GM12878 (cell line): Measurements from ENCODE around the gene PANK1. TPM values are rescaled to one million over a fixed set of nuclear protein-coding genes. Genes with fewer than 3 reads are reported as not detected.

Experiments used
- ATAC-seq: fragments of 200-7000 bp; cut with Tn5 transposase; 3 replicates; pipeline ENCODE4 v1.9.1; 2020; ENCODE audit warnings: mild to moderate bottlenecking, moderate library complexity
- BruUV-seq: library from RNA; stranded (reverse); fragments of 400-500 nt; replicated peaks from 2 replicates; lab custom pipeline; 2021; lab: Mats Ljungman, UMichigan
- CTCF ChIA-PET: fragments of 300-600 bp; sonication (Branson Sonifier 250); formaldehyde crosslinking; extraction: SDS; loops from one replicate; lab custom pipeline; 2021; ENCODE audit warnings: inconsistent platforms; lab: Yijun Ruan, JAX
- POLR2A ChIA-PET: fragments of 350-600 bp; formaldehyde crosslinking; extraction: SDS; loops from one replicate; lab custom pipeline; 2021; ENCODE audit warnings: inconsistent platforms; lab: Charles Lee
- RAD21 ChIA-PET: fragments of 300-600 bp; sonication (Branson Sonifier 250); formaldehyde crosslinking; loops from one replicate; lab custom pipeline; 2023; ENCODE audit warnings: antibody characterized with exemption; ENCODE audit not compliant: unreplicated experiment; lab: Charles Lee
- SMC1A ChIA-PET: fragments of 300-600 bp; sonication (Branson Sonifier 250); formaldehyde crosslinking; loops from one replicate; lab custom pipeline; 2023; ENCODE audit not compliant: unreplicated experiment, uncharacterized antibody; lab: Charles Lee
- DNase-seq: peaks from one replicate; pipeline ENCODE4 v3.0.0-alpha.2; 2011; ENCODE audit warnings: low read depth, low spot score
- FAIRE-seq: peaks from 3 replicates; lab custom pipeline; 2011; peaks lifted over from hg19 to GRCh38; lab: Jason Lieb, UNC
- H2AFZ ChIP-seq: 2 replicates; pipeline ENCODE4 v1.6.0; 2011; ENCODE audit warnings: low read depth, low read length, control low read depth; ENCODE audit not compliant: control insufficient read depth
- H3K27ac ChIP-seq: 2 replicates; pipeline ENCODE4 v1.5.1; 2011; ENCODE audit warnings: control low read depth; ENCODE audit not compliant: control insufficient read depth, insufficient read depth
- H3K27me3 ChIP-seq, 2 experiments: replicated peaks in 1 of 2; 2 replicates each; pipeline versions ENCODE4 v1.6.0 to v1.6.1; 2011; ENCODE audit warnings: low read length in 1 of 2; ENCODE audit not compliant: control insufficient read depth in 2 of 2, insufficient read depth in 2 of 2
- H3K36me3 ChIP-seq, 2 experiments: 2 replicates each; pipeline ENCODE4 v1.5.1; 2011; ENCODE audit warnings: low read length in 1 of 2; ENCODE audit not compliant: control insufficient read depth in 2 of 2, insufficient read depth in 2 of 2
- H3K4me1 ChIP-seq: 2 replicates; pipeline ENCODE4 v1.6.1; 2011; ENCODE audit warnings: mild to moderate bottlenecking, low read length, moderate library complexity, mixed read lengths; ENCODE audit not compliant: control insufficient read depth, insufficient read depth
- H3K4me2 ChIP-seq: 2 replicates; pipeline ENCODE4 v1.6.0; 2011; ENCODE audit warnings: control low read depth; ENCODE audit not compliant: control insufficient read depth, insufficient read depth
- H3K4me3 ChIP-seq: fragments of 200-600 bp; sonication (generic); 2 replicates; pipeline ENCODE4 v1.5.1; 2016
- H3K79me2 ChIP-seq: 2 replicates; pipeline ENCODE4 v1.6.0; 2011; ENCODE audit warnings: low read length; ENCODE audit not compliant: control insufficient read depth, insufficient read depth
- H3K9ac ChIP-seq: 2 replicates; pipeline ENCODE4 v1.8.0; 2011; ENCODE audit warnings: low read length, control low read depth, mixed read lengths; ENCODE audit not compliant: control insufficient read depth, insufficient read depth
- H3K9me3 ChIP-seq: replicated peaks from 3 replicates; pipeline ENCODE4 v1.5.1; 2011; ENCODE audit warnings: mild to moderate bottlenecking, low read length; ENCODE audit not compliant: control insufficient read depth, insufficient read depth
- H4K20me1 ChIP-seq: 2 replicates; pipeline ENCODE4 v1.6.0; 2011; ENCODE audit not compliant: control insufficient read depth, insufficient read depth
- CEBPB ChIP-seq, 2 experiments: fragments of 150-350 bp in 1 of 2; IDR thresholded peaks; 2 replicates each; pipeline ENCODE4 v1.6.1; 2012 to 2014; ENCODE audit warnings: low read depth in 2 of 2, low read length in 2 of 2, borderline replicate concordance in 1 of 2, inconsistent platforms in 1 of 2
- HDAC6 ChIP-seq: fragments of 200-600 bp; sonication (generic); IDR thresholded peaks from one replicate; pipeline ENCODE4 v1.8.0; 2017; ENCODE audit warnings: antibody characterized with exemption; ENCODE audit not compliant: unreplicated experiment
- IKZF2 ChIP-seq, 2 experiments: fragments of 450-650 bp; IDR thresholded peaks; 2 replicates each; pipeline ENCODE4 v1.6.1; 2017; ENCODE audit warnings: mild to moderate bottlenecking in 2 of 2, moderate library complexity in 2 of 2
- KDM1A ChIP-seq: fragments of 200-600 bp; sonication (generic); IDR thresholded peaks from 2 replicates; pipeline ENCODE4 v1.6.1; 2016; ENCODE audit warnings: borderline replicate concordance
- RELA ChIP-seq: fragments of 450-650 bp; IDR thresholded peaks from 2 replicates; pipeline ENCODE4 v1.8.0; 2014; ENCODE audit warnings: borderline replicate concordance; ENCODE audit not compliant: partially characterized antibody
- RUNX3 ChIP-seq: IDR thresholded peaks from 2 replicates; pipeline ENCODE4 v1.6.1; 2012; ENCODE audit warnings: low read length, inconsistent platforms
- SIX5 ChIP-seq: IDR thresholded peaks from 2 replicates; pipeline ENCODE4 v1.6.1; 2011; ENCODE audit warnings: mild to moderate bottlenecking, low read depth, low read length, moderate library complexity; ENCODE audit not compliant: severe bottlenecking
- TAF1 ChIP-seq: IDR thresholded peaks from 2 replicates; pipeline ENCODE4 v1.6.1; 2011; ENCODE audit warnings: mild to moderate bottlenecking, low read depth, low read length, borderline replicate concordance
- ZNF384 ChIP-seq: IDR thresholded peaks from 2 replicates; pipeline ENCODE4 v1.6.1; 2012; ENCODE audit warnings: low read depth, mild to moderate bottlenecking, low read length, improper control_type of control experiment, borderline replicate concordance
- WGBS: methylation state at CpG from one replicate; pipeline ENCODE4 v1.1.6; 2016; ENCODE audit warnings: low lambda C conversion rate; ENCODE audit not compliant: insufficient replicate concordance, insufficient coverage; ENCODE audit errors: missing lambda C conversion rate; 5-methylcytosine and 5-hydroxymethylcytosine counted together
- in situ Hi-C: fragments of 300-500 bp; cut with MboI; formaldehyde crosslinking; loops from 9 replicates; pipeline ENCODE4 v1.14.3; 2018; ENCODE audit warnings: mixed read lengths
- intact Hi-C: fragments of 100-400 bp; cut with micrococcal nuclease; formaldehyde crosslinking; loops from one replicate; pipeline ENCODE4 v1.14.2; 2022; ENCODE audit not compliant: unreplicated experiment
- polyA plus RNA-seq, 11 experiments: library from polyadenylated mRNA; depleted of rRNA in 4 of 11; unstranded in 6 of 11; stranded (reverse) in 5 of 11; fragments of >200 nt; fragmentation: Nextera tagmentation in 4 of 11; fragmentation: Illumina TruSeq in 1 of 11; extraction: Ambion mirVana in 4 of 11; extraction: Trizol in 1 of 11; gene quantifications; 1 replicate in 1 of 11; 2 replicates in 10 of 11; pipeline versions ENCODE4 v1.2.1 to v1.2.3, GENCODE V29; 2011 to 2016; ENCODE audit warnings: inconsistent platforms in 2 of 11, missing spikeins in 2 of 11, low read depth in 1 of 11
- total RNA-seq, 4 experiments: library from RNA; depleted of rRNA in 3 of 4; stranded (reverse); fragments of >200 nt in 3 of 4; fragmentation: Illumina TruSeq in 1 of 4; extraction: Trizol in 1 of 4; gene quantifications; 2 replicates each; pipeline versions ENCODE4 v1.2.1 to v1.2.3, GENCODE V29; 2013 to 2021

The PANK1 gene
- total and polyA plus RNA-seq, 10 of the 15 experiments (the other 5 are each of a cell fraction or from before 2014, with no cell fraction given), result 1.9 to 10.6 (median 5.8) TPM

GRCh38 chr10:89554433-89554832 lies 90.6 kb downstream of the PANK1 start (continued):
- TF ChIP-seq TAF1 (no peak), IKZF2 (IDR thresholded peaks at IDR 0.05) (no peak), HDAC6 (no peak), RUNX3 (no peak), ZNF384 (no peak), KDM1A (no peak)

- no peaks in the 10 kb centered on the region for H3K36me3 ChIP-seq
- no peak for TF ChIP-seq RELA
- no peak for TF ChIP-seq CEBPB (IDR thresholded peaks at IDR 0.05; ENCODE audit: borderline replicate concordance in 1 of 2, low read depth in 2 of 2, low read length in 2 of 2)
- TF ChIP-seq SIX5, result no peak
- TF ChIP-seq, all 136 proteins: peak for 0
- ATAC-seq, result no peak
- no peak for DNase-seq
- WGBS, result 47% methylated on average over 5 of the region's 5 CpGs
- H3K4me1 ChIP-seq, result no peaks in the 10 kb centered on the region
- ChIA-PET POLR2A (no interaction called here), RAD21 (no interaction called here), CTCF (no interaction called here), SMC1A (interaction anchor here (1.0 to 1.1 kb wide), 2 partner anchors 12 to 184 kb away, joined by 3 read pairs; no protein-coding TSS in a partner anchor)
- H4K20me1 ChIP-seq, result no peaks in the 10 kb centered on the region
- FAIRE-seq, result no peak
- intact Hi-C loops, result no loop called here
- H3K4me3 ChIP-seq, result no peak overlapping the region
- H3K79me2 ChIP-seq, result no peaks in the 10 kb centered on the region
- no peaks in the 10 kb centered on the region; the same call in 2 of the 3 replicates for H3K9me3 ChIP-seq
- H3K4me2 ChIP-seq, result no peak overlapping the region
- H3K27ac ChIP-seq, result no peak overlapping the region
- H3K9ac ChIP-seq, result no peak overlapping the region
- no peak overlapping the region for H2AFZ ChIP-seq
- no TSS peak for BruUV-seq
- H3K27me3 ChIP-seq, result no peaks in the 10 kb centered on the region
- in situ Hi-C loops, result loop anchor here (10.0 kb wide), 1 partner anchor 128 kb away; no protein-coding TSS in a partner anchor
These were observed 91.8 kb downstream of the PANK1 start for GRCh38 chr10:89553064-89553734.
